ENCODE measurements around the gene HDAC1. TPM values are rescaled to one million over a fixed set of nuclear protein-coding genes. Genes with fewer than 3 reads are reported as not detected.

Gene HDAC1
- total and polyA plus RNA-seq, 2 of the 13 experiments (the other 11 are each of a cell fraction or from before 2014, with no cell fraction given): 93.5 to 189 TPM

GRCh38 chr1:32337855-32338636, 46.2 kb downstream of the HDAC1 start (continued):
- TF ChIP-seq THAP9 (CRISPR knock-in tag; IDR thresholded peaks at IDR 0.05; ENCODE audit: borderline replicate concordance): no peak
- TF ChIP-seq FIP1L1 (IDR thresholded peaks at IDR 0.05; ENCODE audit: borderline replicate concordance, insufficient read depth, low read depth, low read length): no peak
- no peak for TF ChIP-seq ZNF335 (CRISPR knock-in tag; IDR thresholded peaks at IDR 0.05)
- TF ChIP-seq ZFP1 (CRISPR knock-in tag; IDR thresholded peaks at IDR 0.05): no peak
- TF ChIP-seq KAT7 (CRISPR knock-in tag; IDR thresholded peaks at IDR 0.05; ENCODE audit: borderline replicate concordance): no peak
- TF ChIP-seq MTF2 (CRISPR knock-in tag; IDR thresholded peaks at IDR 0.05; ENCODE audit: borderline replicate concordance): 0 out of 2 replicates have a peak, but pooled peaks have one; percentile 31
- TF ChIP-seq ZNF3 (CRISPR knock-in tag; IDR thresholded peaks at IDR 0.05): no peak
- TF ChIP-seq, protein P1, sequence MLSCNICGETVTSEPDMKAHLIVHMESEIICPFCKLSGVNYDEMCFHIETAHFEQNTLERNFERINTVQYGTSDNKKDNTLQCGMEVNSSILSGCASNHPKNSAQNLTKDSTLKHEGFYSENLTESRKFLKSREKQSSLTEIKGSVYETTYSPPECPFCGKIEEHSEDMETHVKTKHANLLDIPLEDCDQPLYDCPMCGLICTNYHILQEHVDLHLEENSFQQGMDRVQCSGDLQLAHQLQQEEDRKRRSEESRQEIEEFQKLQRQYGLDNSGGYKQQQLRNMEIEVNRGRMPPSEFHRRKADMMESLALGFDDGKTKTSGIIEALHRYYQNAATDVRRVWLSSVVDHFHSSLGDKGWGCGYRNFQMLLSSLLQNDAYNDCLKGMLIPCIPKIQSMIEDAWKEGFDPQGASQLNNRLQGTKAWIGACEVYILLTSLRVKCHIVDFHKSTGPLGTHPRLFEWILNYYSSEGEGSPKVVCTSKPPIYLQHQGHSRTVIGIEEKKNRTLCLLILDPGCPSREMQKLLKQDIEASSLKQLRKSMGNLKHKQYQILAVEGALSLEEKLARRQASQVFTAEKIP (CRISPR knock-in tag; IDR thresholded peaks at IDR 0.05; ENCODE audit: borderline replicate concordance): no peak
- 0 out of 2 replicates have a peak, but pooled peaks have one; percentile 19 for TF ChIP-seq ATF2 (CRISPR knock-in tag; IDR thresholded peaks at IDR 0.05)
- no peak; the same call in 1 of the 2 replicates for TF ChIP-seq RXRA (CRISPR knock-in tag; IDR thresholded peaks at IDR 0.05)
- TF ChIP-seq SAFB2 (CRISPR knock-in tag; IDR thresholded peaks at IDR 0.05; ENCODE audit: borderline replicate concordance, low read depth): no peak
- no peak for TF ChIP-seq ZNF749 (CRISPR knock-in tag; IDR thresholded peaks at IDR 0.05; ENCODE audit: borderline replicate concordance)
- TF ChIP-seq, protein P2, sequence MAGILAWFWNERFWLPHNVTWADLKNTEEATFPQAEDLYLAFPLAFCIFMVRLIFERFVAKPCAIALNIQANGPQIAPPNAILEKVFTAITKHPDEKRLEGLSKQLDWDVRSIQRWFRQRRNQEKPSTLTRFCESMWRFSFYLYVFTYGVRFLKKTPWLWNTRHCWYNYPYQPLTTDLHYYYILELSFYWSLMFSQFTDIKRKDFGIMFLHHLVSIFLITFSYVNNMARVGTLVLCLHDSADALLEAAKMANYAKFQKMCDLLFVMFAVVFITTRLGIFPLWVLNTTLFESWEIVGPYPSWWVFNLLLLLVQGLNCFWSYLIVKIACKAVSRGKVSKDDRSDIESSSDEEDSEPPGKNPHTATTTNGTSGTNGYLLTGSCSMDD (CRISPR knock-in tag; IDR thresholded peaks at IDR 0.05): no peak
- TF ChIP-seq KLF13 (CRISPR knock-in tag; IDR thresholded peaks at IDR 0.05): no peak
- TF ChIP-seq ZNF782 (CRISPR knock-in tag; IDR thresholded peaks at IDR 0.05; ENCODE audit: borderline replicate concordance): no peak
- TF ChIP-seq IRF2 (CRISPR knock-in tag; IDR thresholded peaks at IDR 0.05): 0 out of 2 replicates have a peak, but pooled peaks have one; percentile 20
- TF ChIP-seq ZNF547 (CRISPR knock-in tag; IDR thresholded peaks at IDR 0.05): no peak
- TF ChIP-seq ARID5B (CRISPR knock-in tag; IDR thresholded peaks at IDR 0.05): peak; percentile 36; the same call in 1 of the 2 replicates

Data from HepG2 (cell line).